Melanocyte of skin (primary cell): Measurements from ENCODE around the gene CENPT. TPM values are rescaled to one million over a fixed set of nuclear protein-coding genes. Genes with fewer than 3 reads are reported as not detected.

ENCODE experiments used
- small RNA-seq, 2 donors: library from RNA; depleted of rRNA; stranded (forward); fragments of <200 nt; gene quantifications; one replicate each; pipeline ENCODE3, GENCODE V24; 2012
- total RNA-seq, 2 donors: library from RNA; depleted of rRNA; stranded (reverse); fragments of >200 nt; gene quantifications; 2 replicates each; pipeline ENCODE4 v1.2.3, GENCODE V29; 2012

Gene CENPT
- 10 to 100 TPM; 20.3 to 29.0 TPM for total RNA-seq

GRCh38 chr16:67847064-67847861 lies at the start of gene CENPT:
Gene CENPT, minus strand, starts transcription at chr16:67847693. Its CDS starts 13,834 bp downstream, at chr16:67833859.

GRCh38 chr16:67892899-67893742 lies 45.6 kb upstream of the CENPT start, which contains the start of gene PSKH1:
Gene PSKH1, plus strand, starts transcription at chr16:67893254. Its CDS starts 15,496 bp downstream, at chr16:67908750.

GRCh38 chr16:67884684-67885083 lies 37.2 kb upstream of the CENPT start, which contains the start of gene NRN1L:
Gene NRN1L, plus strand, starts transcription at chr16:67884885. Its CDS starts 19 bp downstream, at chr16:67884904.

GRCh38 chr16:67872631-67873434 lies 25.3 kb upstream of the CENPT start, which contains the start of gene EDC4:
Gene EDC4, plus strand, starts transcription at chr16:67873052. Its CDS starts 210 bp downstream, at chr16:67873262.

GRCh38 chr16:67846320-67847063 lies 1.0 kb downstream of the CENPT start, which contains the start of gene NUTF2:
Gene NUTF2, plus strand, starts transcription at chr16:67846933. Its CDS starts 18,198 bp downstream, at chr16:67865131.

GRCh38 chr16:67841816-67842508 lies 5.5 kb downstream of the CENPT start, which contains the start of gene THAP11:
Gene THAP11, plus strand, starts transcription at chr16:67842320. Its CDS starts 235 bp downstream, at chr16:67842555.

GRCh38 chr16:67806428-67807147 lies 40.9 kb downstream of the CENPT start, which contains the start of the genes RANBP10 and TSNAXIP1:
Gene RANBP10, minus strand, starts transcription at chr16:67806560. Its CDS starts 24 bp downstream, at chr16:67806536.
Gene TSNAXIP1, plus strand, starts transcription at chr16:67806889. Its CDS starts 261 bp downstream, at chr16:67807150.

Small RNA genes within 50 kb of the gene (small RNA-seq; reads per million reads assigned to genes)
- 0 reads per million in 2 donors for gene AC040162.2
- 0 reads per million in 2 donors for gene NRN1L

Other genes starting within 250 kb of the CENPT start
- not detected for gene CARMIL2, start 202.5 kb downstream of the CENPT start, total RNA-seq
- 10 to 100 TPM; 17.9 to 36.6 TPM for gene ACD, start 187.4 kb downstream of the CENPT start, total RNA-seq
- 1 to 10 TPM in 1 of 2 donors, under 1 TPM in 1; 0.69 to 2.3 TPM for gene PARD6A, start 186.7 kb downstream of the CENPT start, total RNA-seq
- gene ENKD1, start 180.9 kb downstream of the CENPT start, total RNA-seq: 10 to 100 TPM in 1 of 2 donors, 1 to 10 TPM in 1; 7.9 to 17.0 TPM
- gene C16orf86, start 180.9 kb downstream of the CENPT start, total RNA-seq: 1 to 10 TPM; 4.0 to 6.2 TPM
- 10 to 100 TPM in 1 of 2 donors, 1 to 10 TPM in 1; 10.0 to 16.3 TPM for gene GFOD2, start 128.4 kb downstream of the CENPT start, total RNA-seq
- gene RANBP10, start 41.1 kb downstream of the CENPT start, total RNA-seq: 10 to 100 TPM; 13.8 to 14.0 TPM
- gene TSNAXIP1, start 40.8 kb downstream of the CENPT start, total RNA-seq: under 1 TPM; 0.67 to 0.69 TPM
- gene THAP11, start 5.4 kb downstream of the CENPT start, total RNA-seq: 10 to 100 TPM; 26.5 to 40.0 TPM
- gene NUTF2, start 760 bp downstream of the CENPT start, total RNA-seq: 100 to 1,000 TPM; 317 to 429 TPM
- gene EDC4, start 25.4 kb upstream of the CENPT start, total RNA-seq: 10 to 100 TPM; 55.7 to 64.9 TPM
- gene NRN1L, start 37.2 kb upstream of the CENPT start, total RNA-seq: under 1 TPM in 1 of 2 donors, not detected in 1; 0.34 TPM
- 10 to 100 TPM; 19.6 to 24.1 TPM for gene PSKH1, start 45.6 kb upstream of the CENPT start, total RNA-seq
- 1 to 10 TPM in 1 of 2 donors, not detected in 1; 1.3 TPM for gene CTRL, start 84.2 kb upstream of the CENPT start, total RNA-seq
- gene PSMB10, start 89.2 kb upstream of the CENPT start, total RNA-seq: 10 to 100 TPM; 63.9 to 66.4 TPM
- 1 to 10 TPM; 1.0 to 1.7 TPM for gene LCAT, start 96.4 kb upstream of the CENPT start, total RNA-seq
- gene SLC12A4, start 120.9 kb upstream of the CENPT start, total RNA-seq: 10 to 100 TPM; 25.3 to 25.5 TPM
- gene DPEP3, start 132.8 kb upstream of the CENPT start, total RNA-seq: not detected
- gene DPEP2, start 151.8 kb upstream of the CENPT start, total RNA-seq: not detected
- gene DPEP2NB, start 168.2 kb upstream of the CENPT start, total RNA-seq: not detected
- gene DDX28, start 175.5 kb upstream of the CENPT start, total RNA-seq: 10 to 100 TPM; 17.6 to 19.6 TPM
- 10 to 100 TPM; 14.1 to 24.6 TPM for gene DUS2, start 175.6 kb upstream of the CENPT start, total RNA-seq
- 10 to 100 TPM; 20.3 to 31.3 TPM for gene NFATC3, start 237.7 kb upstream of the CENPT start, total RNA-seq